ENCODE results near the gene ZAR1L. TPM values are rescaled to one million over a fixed set of nuclear protein-coding genes. Genes with fewer than 3 reads are reported as not detected.

The ZAR1L gene
- total and polyA plus RNA-seq, 9 of the 15 experiments (the other 6 are each of a cell fraction or from before 2014, with no cell fraction given), result not detected

- H4K20me1 ChIP-seq (replicated peaks; ENCODE audit: control insufficient read depth, insufficient read depth, low read length), result no peaks in the 10 kb centered on the region
- in situ Hi-C loops (cut with MboI) (loop anchor here (25.0 kb wide), 1 partner anchor 404 kb away; no protein-coding TSS in a partner anchor), intact Hi-C loops (cut with micrococcal nuclease) (no loop called here)
- DNase-seq (ENCODE audit: extremely low read depth in 1 of 4, low spot score in 3 of 4) (no peak), ATAC-seq (no peak), FAIRE-seq (no peak)
- ChIA-PET POLR2A (interaction anchor here (1.2 to 1.5 kb wide), 2 partner anchors 11 to 46 kb away, joined by 3 read pairs; no protein-coding TSS in a partner anchor), CTCF (ENCODE audit: low intra/inter-chr PET ratio) (no interaction called here)
- peak overlapping the region; percentile 21; the same call in 1 of the 2 replicates for H2AFZ ChIP-seq (ENCODE audit: low read depth, low read length)
- H3K4me2 ChIP-seq (ENCODE audit: insufficient read depth, low read length), result peak overlapping the region; percentile 89
- peak overlapping the region in 1 of 2 experiments; percentile 93; a peak in 2 of 4 replicates for H3K9ac ChIP-seq (ENCODE audit: insufficient read depth in 1 of 2, low read depth in 2 of 2, low read length in 2 of 2)
- 23% methylated on average over 6 of the region's 6 CpGs for WGBS (ENCODE audit: insufficient coverage, low coverage, missing lambda C conversion rate)
- H3K9me1 ChIP-seq (ENCODE audit: control insufficient read depth, insufficient read depth, low read length), result no peaks in the 10 kb centered on the region
- no peak for TF ChIP-seq NFIX (CRISPR knock-in tag; IDR thresholded peaks at IDR 0.05; ENCODE audit: low read depth)
- TF ChIP-seq, protein P1, sequence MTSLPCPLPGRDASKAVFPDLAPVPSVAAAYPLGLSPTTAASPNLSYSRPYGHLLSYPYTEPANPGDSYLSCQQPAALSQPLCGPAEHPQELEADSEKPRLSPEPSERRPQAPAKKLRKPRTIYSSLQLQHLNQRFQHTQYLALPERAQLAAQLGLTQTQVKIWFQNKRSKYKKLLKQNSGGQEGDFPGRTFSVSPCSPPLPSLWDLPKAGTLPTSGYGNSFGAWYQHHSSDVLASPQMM (CRISPR knock-in tag; IDR thresholded peaks at IDR 0.05), result no peak
- TF ChIP-seq ZNF785 (CRISPR knock-in tag; IDR thresholded peaks at IDR 0.05), result no peak
- no peak for TF ChIP-seq ZNF41 (CRISPR knock-in tag; conservative IDR thresholded peaks at IDR 0.05)
- TF ChIP-seq L3MBTL2 (IDR thresholded peaks at IDR 0.05), result no peak
- TF ChIP-seq ZNF551 (CRISPR knock-in tag; IDR thresholded peaks at IDR 0.05), result no peak
- no peak for TF ChIP-seq KAT2B (IDR thresholded peaks at IDR 0.05; ENCODE audit: low read depth, low read length)
- TF ChIP-seq THAP7 (CRISPR knock-in tag; IDR thresholded peaks at IDR 0.05), result no peak
- H3K4me1 ChIP-seq (replicated peaks in 1 of 2; ENCODE audit: control insufficient read depth in 2 of 2, insufficient read depth in 2 of 2, low read length in 2 of 2), result peaks cover 0 to 7% of the 10 kb centered on the region in 2 experiments; a peak in 2 of 5 replicates
- no TSS peak for BruUV-seq (replicated peaks)
- peaks cover 20% of the 10 kb centered on the region for H3K79me2 ChIP-seq (ENCODE audit: control insufficient read depth, insufficient read depth, low read length)
- peak overlapping the region; percentile 92; the same call in 2 of the 3 replicates for H3K27ac ChIP-seq (ENCODE audit: extremely low read depth, low read depth, low read length)
- H3K4me3 ChIP-seq, result peak overlapping the region; percentile 50
- H3K27me3 ChIP-seq (ENCODE audit: control insufficient read depth in 2 of 2, insufficient read depth in 2 of 2, low read length in 2 of 2), result no peaks in the 10 kb centered on the region
- H3K9me3 ChIP-seq (replicated peaks; ENCODE audit: control insufficient read depth, insufficient read depth, low read depth, low read length), result no peaks in the 10 kb centered on the region
- H3K36me3 ChIP-seq (ENCODE audit: control insufficient read depth, insufficient read depth, low read length), result peaks cover 24% of the 10 kb centered on the region; the same call in 2 of the 3 replicates
Observed at GRCh38 chr13:32316501-32316900, 1.3 kb upstream of the ZAR1L start.

Measured in K562 (cell line).